Measurements from ENCODE around the gene ATRX.

GRCh38 chrX:77556276-77556675 is 229.7 kb downstream of the ATRX start:
- no peak for TF ChIP-seq CTCF (IDR thresholded peaks at IDR 0.05; ENCODE audit: insufficient read depth, low read depth, low read length)
- TF ChIP-seq EZH2 (IDR thresholded peaks at IDR 0.05; ENCODE audit: insufficient read depth, low read length): no peak

Data from astrocyte (in vitro differentiated cells and primary cell).